Mesenchymal stem cell (in vitro differentiated cells and primary cell): ENCODE measurements around the gene MOB2.

Source experiments
- DNase-seq: peaks from one replicate; pipeline ENCODE4 v3.0.0-alpha.2; 2013
- H2AFZ ChIP-seq: one replicate; pipeline ENCODE4 v1.6.1; 2013; ENCODE audit warnings: low read depth, mild to moderate bottlenecking, control low read depth, inconsistent platforms, low read length, moderate library complexity
- H2AK5ac ChIP-seq: 2 replicates; pipeline ENCODE4 v1.6.1; 2013; ENCODE audit warnings: low read length, moderate library complexity, mild to moderate bottlenecking, inconsistent platforms; ENCODE audit not compliant: severe bottlenecking
- H2BK120ac ChIP-seq: one replicate; pipeline ENCODE4 v1.6.1; 2013; ENCODE audit warnings: low read depth, mild to moderate bottlenecking, inconsistent platforms, low read length, moderate library complexity
- H2BK12ac ChIP-seq, 2 experiments: one replicate each; pipeline ENCODE4 v1.6.1; 2013; ENCODE audit warnings: inconsistent platforms in 2 of 2, low read length in 2 of 2, mild to moderate bottlenecking in 2 of 2, moderate library complexity in 2 of 2, control low read depth in 1 of 2
- H2BK15ac ChIP-seq: one replicate; pipeline ENCODE4 v1.6.1; 2013; ENCODE audit warnings: mild to moderate bottlenecking, low read depth, inconsistent platforms; ENCODE audit not compliant: poor library complexity, severe bottlenecking
- H2BK5ac ChIP-seq: 2 replicates; pipeline ENCODE4 v1.6.1; 2013; ENCODE audit warnings: low read depth, mild to moderate bottlenecking, low read length, control low read depth, inconsistent platforms; ENCODE audit not compliant: poor library complexity, severe bottlenecking
- H3K14ac ChIP-seq, 2 experiments: one replicate each; pipeline ENCODE4 v1.6.1; 2013; ENCODE audit warnings: inconsistent platforms in 2 of 2, low read length in 2 of 2, control low read depth in 1 of 2, mild to moderate bottlenecking in 1 of 2, moderate library complexity in 1 of 2
- H3K18ac ChIP-seq, 2 experiments: one replicate each; pipeline ENCODE4 v1.6.1; 2013; ENCODE audit warnings: inconsistent platforms in 2 of 2, low read length in 2 of 2, control low read depth in 1 of 2, low read depth in 1 of 2, mild to moderate bottlenecking in 1 of 2
- H3K23ac ChIP-seq, 2 experiments: one replicate each; pipeline ENCODE4 v1.6.1; 2013; ENCODE audit warnings: inconsistent platforms in 2 of 2, low read length in 2 of 2, mild to moderate bottlenecking in 2 of 2, moderate library complexity in 2 of 2, control low read depth in 1 of 2
- H3K27ac ChIP-seq: 2 replicates; pipeline ENCODE4 v1.5.1; 2013; ENCODE audit warnings: mild to moderate bottlenecking, moderate library complexity, low read length, control low read depth, inconsistent platforms; ENCODE audit not compliant: poor library complexity, severe bottlenecking
- H3K27me3 ChIP-seq, 2 experiments: 2 replicates each; pipeline versions ENCODE4 v1.6.1 to v1.7.0; 2013; ENCODE audit warnings: low read length in 2 of 2, mild to moderate bottlenecking in 2 of 2, moderate library complexity in 2 of 2, control low read depth in 1 of 2, inconsistent platforms in 1 of 2; ENCODE audit not compliant: control insufficient read depth in 1 of 2, insufficient read depth in 1 of 2
- H3K36me3 ChIP-seq, 2 experiments: 2 replicates each; pipeline versions ENCODE4 v1.6.1 to v1.7.0; 2013; ENCODE audit warnings: low read length in 2 of 2, control low read depth in 1 of 2, inconsistent platforms in 1 of 2, low read depth in 1 of 2, mild to moderate bottlenecking in 1 of 2; ENCODE audit not compliant: insufficient read depth in 2 of 2, control insufficient read depth in 1 of 2
- H3K4ac ChIP-seq, 2 experiments: one replicate each; pipeline ENCODE4 v1.6.1; 2013; ENCODE audit warnings: inconsistent platforms in 2 of 2, low read length in 2 of 2, mild to moderate bottlenecking in 2 of 2, moderate library complexity in 2 of 2, control low read depth in 1 of 2, low read depth in 1 of 2
- H3K4me1 ChIP-seq: 2 replicates; pipeline ENCODE4 v1.6.1; 2013; ENCODE audit warnings: low read depth, low read length, control low read depth; ENCODE audit not compliant: control insufficient read depth, insufficient read depth
- H3K4me2 ChIP-seq: 2 replicates; pipeline ENCODE4 v1.6.1; 2013; ENCODE audit warnings: low read length, mild to moderate bottlenecking, inconsistent platforms; ENCODE audit not compliant: poor library complexity, severe bottlenecking
- H3K4me3 ChIP-seq, 2 experiments: 2 replicates each; pipeline versions ENCODE4 v1.5.1 to v1.7.0; 2013; ENCODE audit warnings: low read length in 2 of 2, mild to moderate bottlenecking in 2 of 2, control low read depth in 1 of 2, low read depth in 1 of 2; ENCODE audit not compliant: insufficient read depth in 1 of 2
- H3K79me1 ChIP-seq: replicated peaks from 2 replicates; pipeline ENCODE4 v1.6.1; 2013; ENCODE audit warnings: mild to moderate bottlenecking, control low read depth, low read length, inconsistent platforms; ENCODE audit not compliant: poor library complexity, severe bottlenecking
- H3K9ac ChIP-seq: 2 replicates; pipeline ENCODE4 v1.7.0; 2013; ENCODE audit warnings: mild to moderate bottlenecking, low read length, moderate library complexity
- H3K9me3 ChIP-seq: 2 replicates; pipeline ENCODE4 v1.7.0; 2013; ENCODE audit warnings: mild to moderate bottlenecking, low read length; ENCODE audit not compliant: control insufficient read depth
- H4K8ac ChIP-seq: one replicate; pipeline ENCODE4 v1.6.1; 2013; ENCODE audit warnings: inconsistent platforms, mild to moderate bottlenecking, low read length, moderate library complexity
- H4K91ac ChIP-seq: one replicate; pipeline ENCODE4 v1.6.1; 2013; ENCODE audit warnings: mild to moderate bottlenecking, low read length, inconsistent platforms
- WGBS: methylation state at CpG from one replicate; pipeline ENCODE4 v1.1.7; 2013; ENCODE audit warnings: mixed read lengths; 5-methylcytosine and 5-hydroxymethylcytosine counted together

MOB2 gene

GRCh38 chr11:1419811-1420210, 66.8 kb downstream of the MOB2 start:
- H4K8ac ChIP-seq: no peak overlapping the region
- H3K79me1 ChIP-seq: no peaks in the 10 kb centered on the region
- no peak for DNase-seq
- no peak overlapping the region for H3K23ac ChIP-seq
- H3K9me3 ChIP-seq: peaks cover 15% of the 10 kb centered on the region
- no peaks in the 10 kb centered on the region for H3K4me1 ChIP-seq
- H3K36me3 ChIP-seq: no peaks in the 10 kb centered on the region
- H3K14ac ChIP-seq: no peak overlapping the region
- H3K27ac ChIP-seq: no peak overlapping the region
- no peak overlapping the region for H2BK5ac ChIP-seq
- H2AFZ ChIP-seq: no peak overlapping the region
- H3K4me3 ChIP-seq: no peak overlapping the region
- no peak overlapping the region for H2BK12ac ChIP-seq
- WGBS: 88% methylated on average over 17 of the region's 17 CpGs
- no peak overlapping the region for H3K4ac ChIP-seq
- H4K91ac ChIP-seq: no peak overlapping the region
- H2BK15ac ChIP-seq: no peak overlapping the region
- H3K18ac ChIP-seq: no peak overlapping the region
- H3K27me3 ChIP-seq: no peaks in the 10 kb centered on the region
- H3K9ac ChIP-seq: no peak overlapping the region
- no peak overlapping the region for H2BK120ac ChIP-seq
- no peak overlapping the region for H3K4me2 ChIP-seq
- H2AK5ac ChIP-seq: no peak overlapping the region
